Superior temporal gyrus (tissue), 1 donor: Measurements from ENCODE around the gene FAT1.
"Not testable (repeated sequence)": the region's sequence is repeated elsewhere in the genome, so short reads cannot be mapped to it uniquely, and the experiment has no call there.

Experiments used
- DNase-seq: peaks from one replicate; pipeline ENCODE4 v3.0.0-alpha.2; 2016; ENCODE audit errors: extremely low spot score

FAT1 gene

DNA sequence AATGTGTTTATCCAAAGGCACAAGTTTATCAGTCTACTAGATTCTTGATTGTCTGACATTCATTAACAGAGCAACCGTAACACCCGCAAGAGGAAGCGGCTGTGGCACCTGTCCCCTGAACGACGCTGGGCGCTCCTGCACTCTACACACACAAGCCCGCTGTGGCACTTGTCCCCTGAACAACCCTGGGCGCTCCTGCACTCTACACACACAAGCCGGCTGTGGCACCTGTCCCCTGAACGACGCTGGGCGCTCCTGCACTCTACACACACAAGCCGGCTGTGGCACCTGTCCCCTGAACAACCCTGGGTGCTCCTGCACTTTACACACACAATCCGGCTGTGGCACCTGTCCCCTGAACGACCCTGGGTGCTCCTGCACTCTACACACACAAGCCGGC is 64.2 kb downstream of the FAT1 start:
- not testable (repeated sequence) for DNase-seq

GRCh38 chr4:186658657-186659056 is 65.0 kb downstream of the FAT1 start:
- DNase-seq = no peak

GRCh38 chr4:186657764-186658163 is 65.9 kb downstream of the FAT1 start:
- no peak for DNase-seq

DNA sequence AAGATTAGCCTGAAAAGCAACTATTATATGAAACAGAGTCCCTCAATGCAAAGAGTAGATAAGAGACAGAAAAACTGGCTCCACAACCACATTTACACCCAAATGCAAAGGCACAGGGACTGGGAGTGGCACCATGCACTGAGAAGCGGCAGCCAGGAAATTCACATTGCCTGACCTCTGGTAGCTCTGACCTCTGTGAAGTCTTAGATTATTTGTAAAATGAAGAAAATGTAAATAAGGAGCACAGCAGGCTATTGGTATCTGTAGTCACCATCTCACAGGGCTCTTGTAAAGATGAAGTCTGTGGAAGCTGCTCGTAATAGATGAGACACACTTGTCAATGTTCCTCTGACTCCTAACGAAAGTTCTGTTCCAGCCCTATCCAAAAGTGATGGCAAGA is 69.7 kb downstream of the FAT1 start:
- no peak for DNase-seq

GRCh38 chr4:186651624-186652023 is 72.0 kb downstream of the FAT1 start:
- DNase-seq = peak; percentile 73

- peak; percentile 42 for DNase-seq
Measured at GRCh38 chr4:186651181-186651603, 72.5 kb downstream of the FAT1 start.

DNA sequence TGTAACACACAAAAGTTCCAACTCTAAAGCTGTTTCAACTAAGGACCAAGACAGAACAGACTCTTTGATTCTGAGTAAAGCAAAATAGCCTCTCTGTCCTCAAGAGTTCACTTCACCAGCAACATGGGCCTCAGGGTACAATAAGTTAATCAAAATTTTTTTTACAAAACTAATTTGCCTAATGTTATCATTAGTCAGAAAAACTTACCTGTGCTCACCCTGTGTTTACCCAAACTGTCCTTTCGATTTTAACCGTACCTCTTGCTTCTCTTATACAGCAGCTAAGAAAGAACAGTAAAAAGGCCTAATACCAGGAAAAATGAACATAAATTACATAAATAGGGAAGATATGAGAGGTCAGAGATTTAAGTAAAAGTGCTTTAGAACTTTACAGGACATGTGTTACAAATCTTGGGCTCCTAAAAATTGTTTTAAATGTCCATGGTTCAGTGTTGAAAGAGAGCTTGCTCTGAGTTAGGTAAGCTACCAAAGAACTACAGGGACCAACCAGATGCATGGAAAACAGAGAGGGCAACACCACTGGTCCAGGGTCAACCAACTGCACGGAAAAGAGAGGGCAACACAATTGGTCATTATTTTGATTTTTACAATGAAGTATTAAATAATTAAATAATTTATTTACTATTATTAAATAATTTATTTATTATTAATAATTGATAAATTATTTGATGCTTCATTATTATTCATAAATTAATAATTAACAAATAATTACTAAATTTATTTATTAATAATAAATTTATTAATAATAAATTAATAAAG is 73.1 kb downstream of the FAT1 start:
- DNase-seq = no peak

- no peak for DNase-seq
Measured at GRCh38 chr4:186647821-186648220, 75.8 kb downstream of the FAT1 start.

- DNase-seq = no peak
Measured at GRCh38 chr4:186644737-186645261, 78.9 kb downstream of the FAT1 start.

GRCh38 chr4:186644311-186644638 is 79.4 kb downstream of the FAT1 start:
- no peak for DNase-seq

DNA sequence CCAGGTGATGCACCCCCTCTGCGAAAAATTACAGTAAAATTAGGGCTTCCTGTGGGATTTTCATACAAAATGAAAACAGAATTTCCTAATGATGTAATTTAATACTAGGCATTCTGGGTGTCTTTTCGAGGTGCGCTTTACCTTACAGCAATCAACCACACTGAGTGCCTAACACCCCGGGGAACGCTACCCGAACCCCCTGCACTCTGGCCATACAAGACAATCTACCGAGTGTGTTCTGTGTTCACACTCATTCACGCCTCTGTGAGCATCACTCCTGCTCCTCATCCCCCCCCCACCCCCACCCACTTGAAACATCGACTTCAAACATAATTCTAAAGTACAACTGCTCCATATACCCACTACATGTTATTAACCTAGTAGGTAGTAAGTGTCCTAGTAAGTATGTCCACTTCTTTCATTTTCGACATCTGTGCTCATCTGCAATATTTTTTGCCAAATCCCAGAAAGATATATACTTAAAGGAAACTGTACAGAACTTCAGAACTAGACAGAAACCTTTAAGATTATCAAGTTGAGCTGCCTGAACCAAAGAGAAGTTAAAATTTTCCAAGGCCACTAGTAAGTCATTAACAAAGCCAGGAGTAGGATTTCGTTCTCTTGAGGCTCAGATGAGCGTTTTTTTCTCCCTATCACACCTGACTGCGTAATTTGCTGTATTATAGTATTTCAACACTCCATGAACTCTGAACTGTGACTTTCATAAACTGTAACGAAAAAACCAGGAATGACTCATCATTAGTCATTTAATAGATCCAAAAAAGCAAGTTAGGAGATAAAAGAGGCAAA is 80.0 kb downstream of the FAT1 start:
- DNase-seq = no peak

DNA sequence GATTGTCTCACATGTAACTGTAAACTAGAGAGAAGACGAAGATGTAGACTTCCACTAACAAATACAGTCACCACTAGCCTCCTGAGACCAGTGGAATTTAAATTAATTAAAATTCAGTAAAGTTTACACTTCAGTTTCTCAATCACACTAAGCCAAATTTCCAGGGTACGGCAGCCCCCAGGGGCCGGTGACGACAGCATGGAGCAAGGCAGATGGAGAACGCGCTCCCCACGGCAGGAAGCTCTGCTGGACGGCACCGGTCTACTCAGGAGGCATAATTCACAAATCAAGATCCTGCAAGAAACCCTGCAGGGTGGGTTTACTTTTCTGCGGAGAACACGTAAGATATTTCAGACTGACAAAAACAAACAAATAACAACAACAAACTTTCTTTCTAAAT is 80.7 kb downstream of the FAT1 start:
- no peak for DNase-seq

DNA sequence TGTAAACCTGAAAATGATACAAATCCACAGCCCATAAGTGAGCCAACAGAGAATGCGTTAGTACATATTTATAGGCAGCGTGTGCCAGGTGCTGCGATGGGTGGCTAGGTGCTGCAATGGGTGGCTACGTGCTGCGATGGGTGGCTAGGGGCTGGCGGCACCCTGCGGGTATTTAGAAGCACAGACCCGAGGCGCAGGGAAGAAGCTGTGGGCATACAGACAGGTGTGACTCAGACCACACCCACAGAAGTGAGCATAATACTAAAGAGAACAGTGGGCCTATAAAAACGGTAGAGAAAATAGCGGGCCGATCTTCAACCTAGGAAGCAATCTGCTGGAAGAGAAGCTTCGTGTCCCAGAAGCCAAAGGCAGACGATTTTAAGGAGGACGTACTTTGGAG is 81.1 kb downstream of the FAT1 start:
- no peak for DNase-seq

DNA sequence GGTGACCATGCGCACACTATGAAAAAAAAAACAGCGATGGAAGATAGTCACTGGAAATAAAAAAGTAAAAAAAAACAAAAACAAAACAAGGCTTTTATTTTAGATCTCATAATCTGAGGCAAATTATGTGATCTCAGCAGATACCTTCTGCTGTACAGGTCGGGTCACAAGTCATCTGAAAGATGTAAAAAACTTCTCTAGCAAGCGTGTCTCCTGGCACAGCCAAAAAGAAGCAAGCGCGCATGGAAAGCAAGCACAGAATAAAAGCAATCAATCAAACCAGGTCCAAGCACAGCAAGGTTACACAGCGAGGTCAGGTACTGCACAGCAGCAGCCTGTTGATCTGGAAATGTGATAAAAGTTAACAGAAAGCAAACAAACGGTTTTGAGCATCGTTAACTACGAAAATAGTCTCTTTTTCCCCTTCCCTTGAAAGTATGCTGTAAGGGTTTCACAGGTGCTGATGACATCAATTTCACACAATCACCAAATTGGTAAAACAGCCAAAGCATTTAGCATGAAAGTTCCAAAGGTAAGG is 89.0 kb downstream of the FAT1 start:
- no peak for DNase-seq

DNA sequence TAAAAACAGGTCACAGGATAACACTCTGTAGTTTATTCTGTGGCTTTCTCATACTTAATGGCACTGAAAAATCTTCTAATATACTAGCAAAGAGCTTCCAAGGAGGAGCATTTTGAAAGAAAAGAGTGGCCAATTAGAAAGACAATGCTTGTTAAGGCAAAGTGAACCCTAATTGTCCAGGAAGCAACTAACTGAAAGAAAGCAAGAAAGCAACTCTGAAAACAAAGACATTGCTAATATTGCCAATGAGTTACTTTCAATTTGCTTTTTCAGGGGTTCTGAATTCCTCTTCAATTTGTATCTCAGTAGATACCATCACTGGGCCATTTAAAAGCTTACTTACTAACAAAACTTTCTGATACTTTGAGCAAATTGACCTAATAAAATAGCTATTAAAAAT is 89.8 kb downstream of the FAT1 start:
- DNase-seq = no peak

DNA sequence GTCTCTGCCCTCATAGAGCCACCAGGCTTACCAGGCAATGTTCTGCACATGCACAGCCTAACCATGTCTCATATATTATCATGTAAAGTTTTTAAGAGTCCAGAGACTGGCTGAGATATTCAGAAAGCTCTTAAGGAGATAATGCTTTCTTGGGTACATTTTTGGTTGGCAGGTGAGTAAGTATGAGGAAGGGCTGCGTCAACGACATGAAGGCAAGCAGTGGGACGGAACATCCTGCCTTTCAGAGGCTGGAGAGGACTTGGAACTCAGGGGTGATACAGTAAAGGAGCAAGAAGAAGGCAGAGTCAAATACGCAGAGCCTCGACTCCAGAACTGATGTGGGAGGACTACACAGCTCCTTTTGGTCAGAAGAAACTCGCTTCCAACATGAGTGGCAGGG is 93.5 kb downstream of the FAT1 start:
- DNase-seq = no peak

DNA sequence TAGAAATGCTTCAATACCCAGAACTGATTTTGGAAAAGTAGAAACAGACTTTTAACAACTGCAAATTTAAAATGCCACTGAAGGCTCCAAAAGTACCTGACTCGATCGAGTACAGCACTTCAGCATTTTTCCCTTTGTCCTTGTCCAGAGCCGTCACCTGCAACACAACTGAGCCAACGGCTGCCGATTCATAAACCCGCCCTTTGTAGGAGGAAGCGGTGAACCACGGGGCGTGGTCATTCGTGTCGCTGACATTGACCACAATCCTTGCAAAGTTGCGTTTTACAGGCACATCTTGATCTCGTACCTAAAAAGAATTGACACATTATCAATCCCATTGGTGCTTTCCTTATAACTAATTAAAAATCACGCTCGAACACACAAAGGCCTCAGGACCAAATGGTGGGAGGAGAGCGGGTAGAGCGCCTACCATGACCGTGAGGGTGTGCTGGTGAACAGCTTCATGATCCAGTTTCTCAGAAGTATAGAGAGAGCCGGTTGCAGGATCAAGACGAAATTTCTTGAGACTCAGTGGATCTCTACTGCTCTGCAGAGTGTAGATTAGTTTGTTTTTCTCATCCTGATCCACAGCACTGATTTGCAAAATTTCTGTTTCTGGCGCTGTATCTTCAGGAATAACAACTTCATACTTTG is 95.5 kb downstream of the FAT1 start:
- no peak for DNase-seq

DNA sequence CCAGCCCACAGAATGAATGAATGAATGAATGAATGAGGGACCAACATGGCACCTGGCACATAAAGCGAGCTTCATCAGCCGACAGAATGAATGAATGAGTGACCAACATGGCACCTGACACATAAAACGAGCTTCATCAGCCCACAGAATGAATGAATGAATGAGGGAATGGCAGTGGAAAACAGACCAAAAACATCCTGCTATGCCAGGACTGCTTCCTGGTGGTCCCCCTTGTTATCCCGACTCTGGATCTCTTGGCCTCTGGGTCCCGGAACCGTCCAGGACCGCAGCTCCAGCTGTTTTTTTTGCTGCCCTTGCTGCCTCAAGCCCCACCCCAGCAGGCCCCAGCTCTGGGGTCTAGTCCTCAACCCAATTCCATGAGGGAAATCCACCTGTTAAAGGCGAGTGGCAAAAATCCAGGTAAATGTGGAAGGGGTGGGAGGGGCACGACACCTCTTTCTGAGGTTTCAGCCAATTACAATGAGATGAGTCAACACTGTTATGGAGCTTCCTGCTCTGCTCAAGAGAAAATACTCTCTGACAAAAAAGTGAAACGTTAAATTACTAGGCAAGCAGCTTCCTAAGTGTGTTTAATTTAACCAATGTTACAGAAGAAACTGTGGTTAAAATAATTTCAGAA is 96.3 kb downstream of the FAT1 start:
- DNase-seq = no peak

DNA sequence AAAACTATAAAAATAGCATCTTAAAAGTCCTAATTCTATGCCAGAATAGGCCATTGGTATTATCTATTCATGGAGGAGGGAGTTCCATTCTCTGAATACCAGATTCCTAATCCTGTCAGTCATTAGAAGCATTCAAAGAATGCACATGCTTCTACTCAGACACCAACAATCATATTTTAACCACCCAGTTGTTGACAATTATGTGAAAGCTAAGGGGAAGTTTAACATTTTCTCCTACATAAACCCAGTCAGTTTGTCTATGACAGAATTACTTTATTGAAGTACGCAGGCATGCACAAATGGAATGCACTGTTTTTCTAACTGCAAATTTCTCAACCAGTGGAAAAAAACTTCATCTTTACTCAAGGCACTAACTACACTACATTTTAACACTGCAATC is 98.7 kb downstream of the FAT1 start:
- DNase-seq = no peak

- DNase-seq = no peak
Measured at GRCh38 chr4:186623546-186623945, 100.1 kb downstream of the FAT1 start.

DNA sequence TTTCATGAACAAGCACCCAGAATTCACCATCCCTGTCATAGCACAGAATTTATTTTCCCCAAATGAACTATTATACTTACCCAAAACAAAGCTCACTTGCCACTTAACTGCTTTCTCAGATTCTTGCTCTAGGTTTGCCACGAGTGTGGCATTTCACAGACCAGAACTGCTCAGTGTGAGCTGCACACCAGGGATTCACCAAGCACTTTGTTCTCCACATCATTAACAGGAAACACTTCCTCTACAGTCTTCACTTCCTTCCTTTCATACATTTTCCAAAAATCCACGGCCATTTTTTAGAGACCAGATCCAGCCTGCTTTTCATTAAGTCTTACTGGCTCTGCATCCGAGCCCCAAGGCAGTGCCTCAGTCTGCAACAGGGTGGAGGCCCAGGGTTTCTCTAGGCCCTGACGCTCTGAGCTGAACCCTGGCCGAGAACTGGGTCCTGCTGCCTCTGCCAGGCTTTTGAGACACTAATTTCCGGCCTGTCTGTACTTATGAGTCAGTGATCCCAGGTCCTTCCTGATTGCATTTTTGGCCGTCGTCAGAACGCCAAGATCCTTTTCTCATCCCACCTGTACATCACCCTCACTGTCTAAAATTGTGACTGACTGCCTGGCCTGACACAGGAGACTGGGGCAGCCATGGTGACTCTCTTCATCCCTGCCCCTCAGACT is 100.7 kb downstream of the FAT1 start:
- no peak for DNase-seq
